ENCODE results near the gene KBTBD12. TPM values are rescaled to one million over a fixed set of nuclear protein-coding genes. Genes with fewer than 3 reads are reported as not detected.

Gene KBTBD12
- total RNA-seq, 1 donor from 2014 or later = 3.5 TPM

- no peaks in the 10 kb centered on the region for H3K27me3 ChIP-seq
- no peak overlapping the region for H3K27ac ChIP-seq
- intact Hi-C loops (cut with DNase I) = no loop called here
- TF ChIP-seq CTCF (IDR thresholded peaks at IDR 0.05) = no peak
- no peaks in the 10 kb centered on the region for H3K9me3 ChIP-seq
- no peak overlapping the region for H3K4me3 ChIP-seq
- no peaks in the 10 kb centered on the region for H3K4me1 ChIP-seq
- no peak for DNase-seq (ENCODE audit: low spot score in 2 of 2)
- no peaks in the 10 kb centered on the region for H3K36me3 ChIP-seq
These were observed 67.1 kb downstream of the KBTBD12 start for GRCh38 chr3:127982155-127982554.

DNA sequence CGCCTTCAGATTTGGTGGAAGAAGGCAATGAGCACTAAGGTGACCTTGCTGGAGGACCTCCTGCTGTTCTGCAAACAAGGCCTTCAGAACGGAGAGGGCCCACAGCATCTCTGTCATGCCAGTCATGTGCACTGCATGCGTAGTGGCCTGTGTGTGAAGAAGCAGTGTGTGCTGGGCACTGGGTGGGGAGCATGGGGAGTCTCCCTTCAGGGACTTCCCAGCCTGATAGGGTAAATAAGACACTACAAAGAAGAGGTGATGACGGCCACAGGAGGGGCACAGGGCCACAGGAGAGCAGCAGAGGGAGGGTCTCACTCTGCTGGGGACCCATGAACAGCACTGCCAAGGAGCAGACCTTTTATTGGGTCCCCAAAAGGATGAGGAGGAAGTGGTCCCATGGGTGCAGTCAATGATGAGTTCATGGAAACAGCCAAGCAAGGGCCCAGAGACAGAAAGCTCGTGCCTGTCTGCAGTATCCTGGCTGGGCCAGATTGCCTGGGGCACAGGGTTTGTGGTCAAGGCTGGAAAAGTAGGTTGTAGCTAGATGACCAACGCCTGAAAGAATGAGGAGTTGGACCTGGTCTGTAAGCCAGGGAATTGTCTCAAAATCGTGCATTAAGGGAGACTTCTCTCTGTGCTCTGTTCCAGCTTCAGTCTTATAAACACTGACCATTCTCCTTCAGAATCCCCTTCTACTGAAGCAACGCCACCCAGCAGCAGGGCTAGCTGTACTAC is 69.4 kb downstream of the KBTBD12 start:
- Histone ChIP-seq H3K36me3 (no peaks in the 10 kb centered on the region), H3K9me3 (no peaks in the 10 kb centered on the region), H3K4me1 (no peaks in the 10 kb centered on the region), H3K27me3 (no peaks in the 10 kb centered on the region), H3K27ac (no peak overlapping the region), H3K4me3 (no peak overlapping the region)
- TF ChIP-seq CTCF (IDR thresholded peaks at IDR 0.05) = no peak
- intact Hi-C loops (cut with DNase I) = no loop called here
- no peak for DNase-seq (ENCODE audit: low spot score in 2 of 2)

DNA sequence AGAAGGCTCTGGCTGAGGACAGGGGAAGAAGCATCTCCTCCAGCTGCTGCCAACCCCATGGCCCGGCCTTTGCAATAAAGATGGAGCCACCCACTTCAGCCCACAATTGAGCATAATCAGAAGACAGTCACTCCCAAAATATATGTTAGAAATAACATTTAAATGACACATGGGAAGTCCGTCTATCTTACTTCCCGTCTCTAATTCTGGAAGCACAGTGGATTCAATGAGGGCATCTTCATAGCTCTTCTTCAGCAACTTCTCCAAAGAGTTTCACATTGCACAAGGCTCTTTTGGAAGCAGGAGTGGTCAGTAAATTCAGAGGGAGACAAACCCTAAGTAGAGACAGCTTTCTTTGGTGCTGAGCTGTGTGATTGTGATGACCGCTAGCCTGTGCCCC is 70.2 kb downstream of the KBTBD12 start:
- intact Hi-C loops (cut with DNase I) = no loop called here
- no peak for TF ChIP-seq CTCF (IDR thresholded peaks at IDR 0.05)
- DNase-seq (ENCODE audit: low spot score in 2 of 2) = no peak

GRCh38 chr3:127985655-127986225 is 70.7 kb downstream of the KBTBD12 start:
- no peaks in the 10 kb centered on the region for H3K9me3 ChIP-seq
- TF ChIP-seq CTCF (IDR thresholded peaks at IDR 0.05) = no peak
- H3K27ac ChIP-seq = no peak overlapping the region
- no peaks in the 10 kb centered on the region for H3K27me3 ChIP-seq
- H3K4me1 ChIP-seq = no peaks in the 10 kb centered on the region
- no peaks in the 10 kb centered on the region for H3K36me3 ChIP-seq
- H3K4me3 ChIP-seq = no peak overlapping the region
- no peak for DNase-seq (ENCODE audit: low spot score in 2 of 2)
- intact Hi-C loops (cut with DNase I) = no loop called here

More for the DNA sequence above, 70.2 kb downstream of the KBTBD12 start:
- no peak overlapping the region for H3K4me3 ChIP-seq
- no peaks in the 10 kb centered on the region for H3K27me3 ChIP-seq
- no peaks in the 10 kb centered on the region for H3K4me1 ChIP-seq
- no peaks in the 10 kb centered on the region for H3K9me3 ChIP-seq
- no peaks in the 10 kb centered on the region for H3K36me3 ChIP-seq
- no peak overlapping the region for H3K27ac ChIP-seq

DNA sequence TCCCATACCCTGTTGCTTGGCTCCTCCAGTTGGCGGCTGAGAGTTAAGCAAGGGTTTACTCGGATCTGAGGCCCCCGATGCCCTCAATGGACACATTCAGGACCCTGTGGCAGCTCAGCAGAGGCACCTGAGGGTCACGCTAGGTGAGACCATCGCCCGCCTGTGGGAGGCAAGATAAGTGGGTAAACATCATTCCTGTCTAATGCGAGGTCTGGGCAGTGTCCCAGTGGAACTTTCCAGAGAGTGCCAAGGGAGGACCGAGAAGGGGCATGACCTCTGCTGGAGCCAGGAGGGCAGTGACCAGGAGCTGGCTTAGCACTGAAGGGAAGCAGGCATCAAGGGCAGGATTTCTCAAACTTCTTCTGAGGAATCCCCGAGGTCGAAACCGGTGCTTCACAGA is 71.8 kb downstream of the KBTBD12 start:
- TF ChIP-seq CTCF (IDR thresholded peaks at IDR 0.05) = no peak
- Histone ChIP-seq H3K27ac (no peak overlapping the region), H3K36me3 (no peaks in the 10 kb centered on the region), H3K4me1 (no peaks in the 10 kb centered on the region), H3K4me3 (no peak overlapping the region), H3K9me3 (no peaks in the 10 kb centered on the region), H3K27me3 (no peaks in the 10 kb centered on the region)
- intact Hi-C loops (cut with DNase I) = no loop called here
- DNase-seq (ENCODE audit: low spot score in 2 of 2) = no peak

Data from ascending aorta (tissue), 2 donors.